Prostate gland (tissue), 2 donors: Measurements from ENCODE around the gene BRCA2.

Experiments
- CTCF ChIP-seq, 4 experiments: fragments of 200-600 bp in 2 of 4; fragments of 450-650 bp in 2 of 4; sonication (generic) in 2 of 4; IDR thresholded peaks; 1 replicate in 3 of 4; 2 replicates in 1 of 4; pipeline ENCODE4 v1.5.1; 2016 to 2019; ENCODE audit warnings: antibody characterized with exemption in 4 of 4, mild to moderate bottlenecking in 2 of 4, moderate library complexity in 2 of 4
- POLR2AphosphoS5 ChIP-seq: sonication (generic); formaldehyde crosslinking; IDR thresholded peaks from one replicate; pipeline ENCODE4 v1.6.1; 2017; ENCODE audit warnings: antibody characterized with exemption

DNA sequence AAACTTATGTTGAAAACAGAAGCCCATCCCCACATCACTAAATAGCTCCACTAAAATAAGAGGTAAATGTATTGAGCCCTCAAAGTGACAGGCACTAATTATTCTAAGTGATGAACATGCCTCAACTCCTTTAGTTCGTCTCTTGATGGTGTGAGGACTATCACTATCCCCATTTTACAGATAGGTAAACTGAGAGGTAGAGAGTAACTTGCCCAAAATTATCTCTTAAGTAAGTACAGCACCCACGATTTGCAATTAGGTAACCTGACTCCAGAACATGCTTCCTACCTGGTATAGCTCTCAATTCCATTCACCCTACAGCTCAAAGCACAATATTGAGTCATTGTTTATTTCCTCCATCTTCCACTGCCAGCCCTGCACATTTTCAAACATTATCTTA lies 12.8 kb upstream of the BRCA2 start:
- TF ChIP-seq CTCF (IDR thresholded peaks at IDR 0.05) = no peak
- no peak for TF ChIP-seq POLR2AphosphoS5
